GM18861 (cell line): Measurements from ENCODE around the gene DPP6.

ENCODE experiments used
- ATAC-seq: cut with Tn5 transposase; IDR thresholded peaks from one replicate; pipeline ENCODE4 v1.9.1; 2021; ENCODE audit not compliant: unreplicated experiment

Gene DPP6

GRCh38 chr7:154746571-154747360 lies 694.6 kb downstream of the DPP6 start:
- ATAC-seq: no peak

GRCh38 chr7:154748089-154748786 lies 696.0 kb downstream of the DPP6 start:
- no peak for ATAC-seq

- no peak for ATAC-seq
These were observed 698.2 kb downstream of the DPP6 start for GRCh38 chr7:154750353-154750801.

- ATAC-seq: no peak
These were observed 701.0 kb downstream of the DPP6 start for GRCh38 chr7:154753226-154753625.

GRCh38 chr7:154757756-154758155 lies 705.6 kb downstream of the DPP6 start:
- no peak for ATAC-seq

- no peak for ATAC-seq
These were observed 707.8 kb downstream of the DPP6 start for GRCh38 chr7:154759989-154760388.

- no peak for ATAC-seq
These were observed 712.9 kb downstream of the DPP6 start for GRCh38 chr7:154765118-154765517.

- ATAC-seq: no peak
These were observed 714.9 kb downstream of the DPP6 start for GRCh38 chr7:154767142-154767541.

GRCh38 chr7:154767821-154768415 lies 715.7 kb downstream of the DPP6 start:
- no peak for ATAC-seq

GRCh38 chr7:154769001-154769400 lies 716.8 kb downstream of the DPP6 start:
- no peak for ATAC-seq

GRCh38 chr7:154769527-154769926 lies 717.3 kb downstream of the DPP6 start:
- ATAC-seq: no peak

- no peak for ATAC-seq
These were observed 718.2 kb downstream of the DPP6 start for GRCh38 chr7:154770361-154770760.

GRCh38 chr7:154770962-154771361 lies 718.8 kb downstream of the DPP6 start:
- no peak for ATAC-seq

- ATAC-seq: no peak
These were observed 722.2 kb downstream of the DPP6 start for GRCh38 chr7:154774303-154774969.

- no peak for ATAC-seq
These were observed 723.5 kb downstream of the DPP6 start for GRCh38 chr7:154775681-154776080.

- ATAC-seq: no peak
These were observed 724.2 kb downstream of the DPP6 start for GRCh38 chr7:154776350-154776749.

- no peak for ATAC-seq
These were observed 724.8 kb downstream of the DPP6 start for GRCh38 chr7:154777023-154777422.

- no peak for ATAC-seq
These were observed 725.3 kb downstream of the DPP6 start for GRCh38 chr7:154777489-154777888.

- ATAC-seq: no peak
These were observed 725.7 kb downstream of the DPP6 start for GRCh38 chr7:154777908-154778307.

GRCh38 chr7:154781369-154782303 lies 729.4 kb downstream of the DPP6 start:
- ATAC-seq: no peak
